GM21381 (cell line): ENCODE results near the gene DDN.

ENCODE experiments used
- ATAC-seq: cut with Tn5 transposase; IDR thresholded peaks from one replicate; pipeline ENCODE4 v1.9.1; 2021; ENCODE audit warnings: mild to moderate bottlenecking, moderate library complexity; ENCODE audit not compliant: unreplicated experiment

Gene DDN

DNA sequence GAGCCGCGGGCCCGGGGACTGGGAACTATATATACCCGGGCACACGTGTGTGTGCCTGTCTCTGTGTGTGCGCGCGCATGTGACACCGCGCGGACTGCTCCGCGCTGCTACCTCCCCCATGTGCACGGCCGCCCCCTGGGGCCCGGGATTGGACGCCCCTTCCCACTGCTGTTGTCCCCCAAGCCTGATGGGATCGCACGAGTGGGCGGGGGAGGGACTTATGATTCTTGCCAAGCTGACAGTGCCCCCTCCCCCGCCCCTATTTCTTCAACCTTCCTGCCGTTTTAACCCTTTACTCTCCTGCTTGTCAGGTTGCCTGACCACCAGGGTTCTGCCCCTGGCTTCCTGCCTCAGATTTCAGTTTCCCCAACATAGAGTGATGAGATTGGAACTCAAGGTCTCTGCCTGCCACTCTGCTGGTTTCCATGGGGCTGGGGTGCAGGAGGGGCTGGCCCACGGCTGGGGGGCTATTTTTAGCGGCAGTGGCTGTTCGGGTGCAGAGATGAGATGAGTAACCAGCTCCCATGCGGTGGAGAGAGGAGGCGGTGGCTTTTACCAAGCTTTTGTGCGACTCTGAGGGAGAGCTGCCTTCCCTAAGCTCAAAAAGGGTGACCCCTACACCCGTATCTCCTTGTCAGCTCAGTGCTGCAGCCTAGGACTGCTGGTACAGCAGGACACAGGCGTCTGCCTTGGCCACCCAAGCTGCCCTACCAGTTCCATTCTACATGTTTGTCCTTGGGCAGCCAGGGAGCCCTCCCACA is at the start of gene DDN:
TSS of gene DDN (minus strand) at position 5 of the 761 bp plus-strand sequence. CDS start 88 bp downstream, outside the sequence.
- ATAC-seq = peak; percentile 31

DNA sequence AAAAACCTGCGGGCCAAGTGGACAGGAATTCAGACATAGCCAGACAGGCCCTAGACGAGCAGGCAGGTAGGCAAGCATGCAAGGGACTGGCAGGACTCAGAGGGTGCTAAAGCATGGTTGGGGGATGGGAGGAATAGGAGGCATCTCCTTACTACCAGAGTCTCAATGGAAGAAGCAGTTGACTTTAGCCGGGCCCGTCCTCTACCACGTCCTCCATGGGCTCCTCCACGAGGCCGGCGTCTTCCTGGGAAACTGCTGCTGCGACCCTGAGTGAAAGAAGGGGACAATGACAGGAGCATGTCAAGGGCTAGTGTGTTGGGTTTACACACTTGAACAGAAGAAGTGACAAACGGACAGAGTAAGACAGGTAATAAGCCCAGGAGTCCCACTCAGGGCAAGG is 49.8 kb upstream of the DDN start:
- no peak for ATAC-seq

DNA sequence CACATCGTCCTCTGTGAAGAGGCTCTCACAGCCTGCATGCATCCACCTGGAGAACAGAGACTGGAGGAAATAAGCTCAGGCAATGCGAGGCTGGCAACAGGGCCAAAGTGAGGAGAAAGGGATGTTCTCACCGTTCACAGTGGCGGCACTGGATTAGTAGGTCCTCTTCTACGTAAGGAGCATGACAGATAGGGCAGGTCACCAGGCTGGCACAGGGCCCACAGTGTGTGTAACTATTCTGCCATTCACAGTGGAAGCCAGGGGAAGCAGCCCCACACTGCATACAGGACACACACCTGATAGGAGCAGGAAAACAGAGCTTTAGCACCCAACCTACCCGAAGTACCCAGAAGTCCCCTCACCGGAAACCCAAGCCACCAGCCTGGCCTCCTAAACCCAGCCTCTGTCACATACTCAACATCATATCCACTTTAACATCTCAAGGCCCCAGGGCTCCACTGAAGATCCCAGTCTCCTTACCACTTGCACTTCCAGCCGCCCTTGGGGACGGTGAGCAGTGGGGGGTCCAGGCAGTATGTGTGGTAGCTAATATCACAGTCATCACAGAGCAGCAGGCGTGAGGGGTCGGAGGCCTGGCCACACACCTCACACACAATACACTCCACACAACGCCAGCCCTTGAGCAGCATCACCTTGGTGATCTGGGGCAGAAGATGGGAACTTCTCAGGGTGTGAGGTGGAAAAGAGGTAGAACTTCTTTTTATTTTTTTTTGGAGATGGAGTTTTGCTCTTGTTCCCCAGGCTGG is 47.1 kb upstream of the DDN start:
- ATAC-seq = no peak

DNA sequence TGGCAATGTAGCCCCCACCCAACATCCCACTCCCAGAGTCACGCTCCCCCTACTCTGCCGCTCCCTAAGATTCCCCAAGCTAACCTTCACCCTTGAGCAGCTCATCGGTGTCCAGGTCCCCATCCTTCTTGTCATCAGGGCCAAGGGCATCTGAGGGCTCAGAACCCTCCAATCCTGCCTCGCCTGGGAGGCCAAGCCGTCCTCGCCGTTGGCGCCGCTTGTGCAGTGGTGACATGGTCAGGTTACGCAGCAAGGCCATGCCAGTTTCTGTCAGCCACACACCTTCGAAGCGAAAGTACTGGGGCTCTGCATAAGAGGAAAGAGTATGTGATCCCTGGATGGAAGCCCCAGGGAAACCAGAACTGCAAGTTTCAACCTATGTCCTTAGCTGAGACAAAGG is 45.5 kb upstream of the DDN start:
- no peak for ATAC-seq

DNA sequence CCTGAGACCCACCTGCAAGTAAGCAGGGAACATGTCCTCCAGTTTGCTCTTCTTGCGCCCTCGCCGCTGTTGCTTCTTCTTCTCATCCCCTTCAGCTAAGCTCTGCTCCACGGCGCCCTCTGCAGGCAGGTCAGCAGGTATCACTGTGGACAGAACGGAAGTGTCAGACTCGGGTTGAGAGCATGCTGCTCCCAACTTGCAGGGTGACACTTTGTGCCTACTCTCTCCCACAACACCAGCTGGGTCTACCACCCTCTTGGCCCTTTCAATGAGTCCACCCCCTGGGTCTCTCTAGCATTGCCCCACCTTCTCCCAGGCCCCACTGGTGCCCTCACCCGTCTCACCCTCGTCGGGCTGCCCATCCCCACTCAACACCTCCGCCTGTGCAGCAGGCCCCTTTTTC is 44.7 kb upstream of the DDN start:
- ATAC-seq = no peak

DNA sequence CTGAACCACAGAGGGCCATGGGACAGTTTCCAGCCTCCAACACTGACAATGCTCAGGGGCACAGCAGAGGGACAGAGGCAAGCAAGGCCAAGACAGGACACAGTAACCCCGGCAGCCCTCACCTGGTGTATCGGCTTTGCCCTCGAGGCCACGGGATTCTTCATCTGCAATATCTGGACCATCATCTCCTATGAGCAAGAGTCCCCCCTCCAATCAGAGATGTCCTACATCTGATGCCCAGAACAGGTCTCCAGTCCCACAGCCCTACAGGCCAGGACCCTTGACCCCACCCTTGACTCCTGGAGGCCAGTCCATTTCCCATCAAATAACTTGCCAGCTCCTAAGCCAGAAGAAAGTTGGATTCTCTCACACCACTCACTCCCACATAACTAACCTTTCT is 44.1 kb upstream of the DDN start:
- no peak for ATAC-seq

DNA sequence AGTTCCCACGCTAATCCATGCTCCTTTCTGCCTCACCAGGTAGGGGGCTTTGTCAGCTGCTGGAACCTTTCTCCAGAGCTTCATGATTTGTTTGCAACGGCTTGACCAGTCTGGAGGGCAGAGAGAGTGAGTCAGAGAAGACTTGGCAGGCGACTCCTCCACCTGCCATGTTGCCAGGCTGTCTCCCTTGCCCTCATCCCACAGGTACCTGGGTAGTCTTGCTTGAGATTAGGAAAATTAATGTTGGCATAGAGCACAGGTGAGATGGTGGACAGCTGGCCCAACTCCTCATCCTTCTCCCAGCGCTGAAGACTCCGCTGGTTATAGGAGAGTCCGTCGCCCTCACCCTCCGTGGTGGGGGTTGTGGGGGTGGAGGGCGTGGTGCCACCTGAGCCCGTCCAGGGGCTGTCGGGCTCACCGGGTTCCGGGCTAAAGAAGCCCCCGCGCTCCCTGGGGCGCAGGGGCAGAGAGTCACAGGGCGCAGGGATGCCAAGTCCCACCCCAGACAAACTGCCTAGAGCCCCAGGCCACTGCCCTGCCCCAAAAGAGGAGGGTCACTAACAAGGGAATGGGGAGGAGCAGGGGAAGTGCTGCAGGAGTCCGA is 42.8 kb upstream of the DDN start:
- no peak for ATAC-seq

DNA sequence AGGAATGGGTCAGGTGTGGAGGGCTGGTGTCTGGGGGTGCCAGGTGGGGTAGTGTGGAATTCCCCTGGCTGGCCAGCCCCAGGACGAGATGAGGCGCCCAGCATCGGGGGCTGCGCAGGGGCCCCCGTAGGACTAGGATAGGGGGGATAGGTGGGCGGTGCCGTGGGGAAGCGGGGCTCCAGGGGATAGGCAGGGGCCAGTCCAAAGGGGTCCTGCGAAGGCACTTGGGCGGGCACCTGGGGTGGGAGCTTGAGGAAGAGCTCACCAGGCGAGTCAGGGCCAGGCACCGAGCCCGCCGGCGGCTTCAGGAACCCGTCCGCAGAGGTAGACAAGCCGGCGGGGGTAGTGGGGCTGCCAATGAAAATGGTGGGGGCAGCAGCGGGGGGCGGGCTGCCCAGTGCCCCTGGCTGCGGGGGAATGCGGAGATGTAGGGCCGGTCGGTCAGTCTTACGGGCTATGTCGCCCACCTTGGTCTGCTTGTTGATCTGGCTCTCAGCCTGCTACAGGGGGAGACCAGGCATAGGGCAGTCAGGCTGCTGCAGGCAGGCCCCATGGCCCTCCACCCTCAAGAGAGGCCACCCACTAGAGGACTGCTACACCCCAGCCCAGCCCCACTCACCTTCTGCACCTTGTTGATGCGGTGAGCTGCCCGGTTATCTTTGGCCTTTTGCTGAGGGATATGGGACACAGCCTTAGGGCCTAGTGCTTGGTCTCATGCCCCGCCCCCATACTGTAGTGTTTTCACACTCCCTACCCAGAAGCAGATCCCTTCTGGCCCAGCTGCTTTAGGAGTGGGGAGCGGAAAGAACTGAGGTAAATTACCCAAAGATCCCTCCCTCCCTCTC is 42.1 kb upstream of the DDN start:
- no peak for ATAC-seq

DNA sequence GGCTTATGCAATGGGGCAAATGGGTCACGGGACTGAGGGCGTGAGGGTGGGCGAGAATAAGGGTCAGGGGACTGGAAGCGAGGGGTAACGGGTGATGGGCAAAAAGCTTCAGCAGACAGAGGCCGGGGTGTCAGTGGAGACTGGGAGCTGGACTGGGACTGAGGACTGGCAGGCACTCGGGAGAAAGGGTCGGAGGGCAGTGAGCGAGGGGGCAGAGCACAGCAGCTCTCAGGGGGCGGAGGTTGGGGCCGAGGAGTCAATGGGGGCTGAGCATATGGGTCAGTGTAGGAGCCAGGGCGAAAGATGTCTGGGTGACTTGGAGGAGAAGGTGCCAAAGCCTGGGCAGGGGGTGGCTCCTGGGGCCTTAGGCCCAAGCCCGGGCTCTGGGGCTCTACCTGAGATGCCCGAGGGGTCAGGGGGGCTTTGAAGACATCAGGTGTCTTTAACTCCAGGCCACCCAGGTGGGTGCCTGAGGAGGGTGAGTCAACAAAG is 41.2 kb upstream of the DDN start:
- no peak for ATAC-seq

DNA sequence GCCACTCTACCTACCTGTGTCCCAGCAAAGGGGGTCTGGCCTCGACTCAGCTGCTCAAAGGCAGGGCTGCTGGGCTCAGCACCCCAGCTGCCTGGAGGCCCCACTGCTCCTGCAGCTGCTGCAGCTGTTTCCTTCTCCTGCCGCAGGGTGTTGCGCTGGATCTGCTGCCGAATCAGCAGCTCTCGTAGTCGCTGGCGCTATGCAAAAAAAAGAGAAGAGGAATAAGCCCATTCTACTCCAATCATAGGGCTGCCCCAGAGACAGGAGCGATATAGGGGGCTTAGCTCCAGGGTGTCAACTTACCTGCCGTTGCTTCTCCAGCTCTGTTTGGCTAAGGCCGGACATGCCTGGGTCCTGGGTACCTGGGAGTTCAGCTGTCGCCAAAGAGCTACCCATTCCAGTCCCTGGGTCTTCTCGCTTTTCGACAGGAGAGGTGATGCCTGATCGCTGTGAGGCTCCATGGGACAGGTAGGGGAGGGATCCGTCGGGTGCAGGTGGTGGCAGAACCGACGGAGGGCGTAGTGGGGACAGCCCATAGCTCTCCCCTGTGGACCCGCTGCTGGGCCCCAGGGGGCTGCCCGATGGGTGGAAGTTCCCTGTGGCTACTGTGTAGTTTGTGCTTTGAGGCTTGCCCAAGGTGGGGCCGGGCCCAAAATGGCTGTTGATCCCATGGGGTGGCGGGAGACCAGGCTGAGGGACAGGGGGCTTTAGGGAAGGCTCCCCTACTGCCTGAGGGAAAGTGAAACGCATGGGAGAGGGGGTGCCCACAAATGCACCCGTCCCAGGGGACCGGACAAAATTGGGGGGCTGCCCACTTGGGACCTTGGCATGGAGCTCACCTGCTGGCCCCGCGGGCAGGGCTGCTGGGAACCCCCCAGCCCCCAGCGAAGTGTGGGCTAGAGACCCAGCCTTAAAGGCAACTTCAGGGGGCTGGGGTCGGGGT is 40.5 kb upstream of the DDN start:
- no peak for ATAC-seq

DNA sequence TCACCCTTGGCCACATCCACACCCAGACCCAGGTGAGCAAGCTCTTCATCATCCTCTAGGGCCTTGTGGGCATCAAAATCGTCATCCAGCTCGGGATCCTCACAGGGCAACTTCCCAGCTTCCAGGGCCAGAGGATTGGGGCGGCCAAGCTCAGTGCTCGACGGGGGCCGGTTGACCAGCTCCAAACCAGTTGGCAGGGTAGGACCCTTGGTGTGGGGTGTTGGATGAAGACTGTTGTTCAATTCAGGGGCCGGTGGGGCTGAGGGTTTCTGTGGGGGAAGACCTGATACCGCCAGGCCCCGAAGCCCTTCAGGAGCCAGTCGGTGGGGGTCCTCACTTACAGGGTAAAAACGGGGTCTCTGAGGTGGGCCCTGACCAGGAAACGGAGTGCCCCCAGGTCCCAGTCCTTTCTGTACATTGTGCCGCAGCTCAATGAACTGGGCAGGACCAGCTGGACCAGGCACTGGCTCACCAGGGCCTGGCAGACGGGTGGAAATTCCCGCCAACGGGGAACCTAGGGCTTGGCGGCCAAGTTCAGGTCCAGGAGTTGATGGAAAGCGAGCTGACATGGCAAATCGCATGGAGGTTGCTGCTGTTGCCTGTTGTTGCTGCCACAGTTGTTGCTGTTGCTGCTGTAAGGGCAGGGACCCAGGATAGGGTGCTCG is 39.2 kb upstream of the DDN start:
- ATAC-seq = no peak

DNA sequence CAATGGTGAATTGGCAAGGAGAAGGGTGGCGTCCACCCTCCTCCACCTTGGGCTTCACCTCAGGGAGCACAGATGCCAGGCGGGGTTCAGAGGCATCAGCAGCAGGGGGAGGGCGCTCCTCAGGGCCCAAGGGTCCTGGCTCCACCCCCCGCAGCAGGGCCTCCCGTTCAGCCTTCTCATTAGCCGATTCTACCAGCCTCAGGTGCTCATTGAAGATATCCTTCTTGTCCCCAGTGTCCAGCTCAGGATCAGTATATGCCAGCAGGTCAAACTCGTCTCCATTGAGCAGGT is 38.7 kb upstream of the DDN start:
- no peak for ATAC-seq

DNA sequence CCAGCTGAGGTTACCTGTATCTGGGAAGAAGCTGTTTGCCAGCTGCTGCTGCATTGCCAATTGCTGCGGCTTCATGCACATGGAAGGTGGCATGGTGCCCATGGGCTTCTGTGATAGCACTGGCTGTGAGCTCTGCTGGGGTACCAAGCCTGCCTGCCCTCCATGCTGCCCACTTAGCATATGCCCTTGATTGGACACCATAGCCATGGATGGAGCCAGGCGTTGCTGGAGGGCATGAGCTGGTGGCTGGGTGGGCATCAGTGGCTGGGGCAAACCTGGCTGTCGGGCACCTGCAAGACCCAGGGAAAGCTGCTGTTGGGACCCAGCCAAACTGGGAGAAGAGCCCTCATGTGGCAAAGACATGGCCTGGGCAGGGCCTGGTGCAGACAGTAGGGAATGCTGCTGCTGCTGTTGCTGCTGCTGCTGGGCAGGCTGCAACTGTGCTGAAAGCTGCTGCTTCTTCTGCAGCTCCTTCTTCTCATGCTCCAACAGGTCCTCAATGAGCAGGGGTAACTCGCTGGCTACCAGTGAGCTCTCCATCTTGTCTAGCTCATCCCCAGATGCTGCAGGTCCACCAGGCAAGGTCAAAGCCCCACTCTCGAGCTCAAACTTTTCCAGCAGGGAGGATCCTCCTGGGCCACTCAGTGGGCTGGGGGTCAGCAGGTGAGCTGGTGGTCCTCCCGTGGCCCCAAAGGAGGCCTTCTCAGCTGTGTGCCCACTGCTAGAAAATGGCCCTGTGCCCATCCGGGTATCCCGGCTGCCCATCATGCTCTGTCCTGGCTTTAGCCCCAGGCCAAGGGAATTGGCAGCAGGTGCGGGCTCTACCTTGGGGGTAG is 38.2 kb upstream of the DDN start:
- ATAC-seq = no peak

DNA sequence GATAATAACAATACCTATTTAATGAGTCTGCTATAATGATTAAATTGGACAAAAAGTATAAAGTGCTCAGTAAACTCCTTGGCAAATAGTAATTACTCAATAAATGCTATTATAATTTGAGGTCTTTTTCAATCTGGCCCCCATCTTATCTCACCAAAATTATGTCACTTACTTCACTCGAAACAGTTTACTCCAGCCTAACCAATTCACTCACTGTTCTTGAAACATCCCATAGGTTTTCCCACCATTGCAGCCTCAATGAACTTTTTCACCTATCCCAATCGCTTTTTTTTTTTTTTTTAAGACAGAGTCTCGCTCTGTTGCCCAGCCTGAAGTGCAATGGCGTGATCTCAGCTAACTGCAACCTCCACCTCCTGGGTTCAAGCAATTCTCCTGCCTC is 36.9 kb upstream of the DDN start:
- ATAC-seq = no peak

DNA sequence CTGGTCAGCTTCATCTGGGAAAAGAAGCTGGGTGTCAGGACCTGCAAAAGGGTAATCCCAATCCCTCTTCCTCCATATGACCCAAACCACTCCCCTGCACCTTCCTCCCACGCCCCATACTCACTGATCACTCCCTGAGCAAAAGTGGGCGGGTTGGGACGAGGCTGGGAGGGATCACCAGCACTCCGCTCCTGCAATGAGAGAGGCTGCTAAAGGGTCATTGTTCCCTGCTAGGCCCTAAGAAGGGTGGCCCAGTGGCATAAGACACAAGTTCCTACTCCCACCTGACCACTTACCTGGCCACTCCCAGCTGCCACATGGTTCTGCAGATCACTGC is 35.1 kb upstream of the DDN start:
- no peak for ATAC-seq

DNA sequence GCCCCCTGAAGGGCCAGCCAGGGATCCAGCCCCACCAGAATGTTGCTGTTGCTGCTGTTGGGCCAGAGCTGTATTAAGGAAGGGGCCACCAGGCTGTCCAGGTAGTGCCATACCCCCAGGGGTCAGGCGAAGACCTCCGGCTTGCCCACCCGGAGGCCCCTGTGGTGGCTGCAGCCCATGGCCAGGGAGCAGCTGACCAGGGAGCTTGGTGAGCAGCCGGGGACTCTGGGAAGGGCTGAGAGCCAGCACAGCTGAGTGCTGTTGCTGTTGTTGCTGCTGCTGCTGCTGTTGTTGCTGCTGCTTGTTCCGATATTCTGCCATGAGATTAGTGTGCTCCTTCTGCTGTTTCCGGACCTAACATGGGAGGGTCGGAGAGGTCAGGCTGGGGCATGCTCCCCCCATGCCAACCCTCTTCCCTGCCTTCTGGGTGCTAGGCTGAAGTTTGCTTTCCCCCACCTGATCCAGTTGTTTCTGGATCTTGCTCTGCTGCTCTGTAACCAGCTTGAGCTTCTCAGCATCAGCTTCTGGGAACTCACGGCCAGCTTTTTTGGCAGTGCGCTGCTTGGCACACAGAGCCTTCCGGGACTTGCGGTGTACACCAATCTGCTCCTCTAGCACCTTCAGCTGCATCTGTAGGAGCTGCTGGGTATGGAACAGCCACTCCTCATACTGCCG is 34.6 kb upstream of the DDN start:
- no peak for ATAC-seq

DNA sequence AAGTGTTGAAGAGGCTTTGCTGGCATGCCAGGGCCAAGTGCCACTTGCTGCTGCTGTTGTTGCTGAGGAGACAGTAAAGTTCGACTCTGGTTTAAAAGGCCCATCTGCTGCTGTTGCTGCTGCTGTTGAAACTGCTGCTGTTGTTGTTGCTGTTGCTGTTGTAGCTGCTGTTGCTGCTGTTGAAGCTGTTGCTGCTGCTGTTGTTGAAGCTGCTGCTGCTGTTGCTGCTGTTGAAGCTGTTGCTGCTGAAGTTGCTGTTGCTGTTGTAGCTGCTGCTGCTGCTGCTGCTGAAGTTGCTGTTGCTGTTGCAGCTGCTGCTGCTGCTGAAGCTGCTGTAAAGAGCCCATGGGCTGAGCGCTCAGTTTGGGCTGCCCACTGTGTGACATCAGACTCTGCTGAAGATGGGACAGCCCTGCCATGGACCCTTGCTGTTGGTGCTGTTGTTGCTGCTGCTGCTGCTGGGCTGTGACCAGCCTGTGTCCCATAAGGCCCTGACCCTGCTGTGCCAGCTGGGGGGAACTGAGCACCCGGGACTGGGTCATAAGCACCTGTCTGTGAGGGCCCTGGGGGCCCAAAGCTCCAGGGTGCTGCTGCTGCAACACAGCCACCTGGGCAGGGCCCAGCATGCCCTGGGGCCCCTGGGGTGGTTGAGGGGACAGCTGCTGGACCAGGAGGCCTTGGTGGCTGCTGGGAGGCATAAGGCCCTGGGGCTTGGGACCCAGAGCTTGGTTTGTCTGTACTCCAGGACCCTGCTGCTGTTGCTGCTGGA is 33.7 kb upstream of the DDN start:
- no peak for ATAC-seq

DNA sequence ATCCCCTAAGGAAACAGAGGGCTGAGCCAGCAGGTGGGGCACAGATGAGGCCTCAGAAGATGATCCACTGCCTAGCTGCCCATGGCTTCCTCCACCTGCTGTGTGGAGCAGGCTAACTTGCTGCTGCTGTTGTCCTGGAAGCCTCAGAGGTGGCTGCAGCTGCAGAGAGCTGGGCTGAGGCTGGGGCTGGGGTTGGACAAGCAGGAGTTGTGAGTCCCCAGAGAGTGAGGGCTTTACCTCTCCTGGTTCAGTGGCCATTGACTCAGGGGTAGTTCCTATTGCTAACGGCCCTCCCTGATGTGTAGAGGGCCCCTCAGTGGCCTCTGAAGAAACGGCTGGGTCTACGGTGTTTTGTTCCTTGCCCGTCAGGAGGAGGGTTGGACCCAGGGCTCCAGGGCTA is 33.1 kb upstream of the DDN start:
- no peak for ATAC-seq
